Measurements from ENCODE around the gene SPRN.

The SPRN gene

DNA sequence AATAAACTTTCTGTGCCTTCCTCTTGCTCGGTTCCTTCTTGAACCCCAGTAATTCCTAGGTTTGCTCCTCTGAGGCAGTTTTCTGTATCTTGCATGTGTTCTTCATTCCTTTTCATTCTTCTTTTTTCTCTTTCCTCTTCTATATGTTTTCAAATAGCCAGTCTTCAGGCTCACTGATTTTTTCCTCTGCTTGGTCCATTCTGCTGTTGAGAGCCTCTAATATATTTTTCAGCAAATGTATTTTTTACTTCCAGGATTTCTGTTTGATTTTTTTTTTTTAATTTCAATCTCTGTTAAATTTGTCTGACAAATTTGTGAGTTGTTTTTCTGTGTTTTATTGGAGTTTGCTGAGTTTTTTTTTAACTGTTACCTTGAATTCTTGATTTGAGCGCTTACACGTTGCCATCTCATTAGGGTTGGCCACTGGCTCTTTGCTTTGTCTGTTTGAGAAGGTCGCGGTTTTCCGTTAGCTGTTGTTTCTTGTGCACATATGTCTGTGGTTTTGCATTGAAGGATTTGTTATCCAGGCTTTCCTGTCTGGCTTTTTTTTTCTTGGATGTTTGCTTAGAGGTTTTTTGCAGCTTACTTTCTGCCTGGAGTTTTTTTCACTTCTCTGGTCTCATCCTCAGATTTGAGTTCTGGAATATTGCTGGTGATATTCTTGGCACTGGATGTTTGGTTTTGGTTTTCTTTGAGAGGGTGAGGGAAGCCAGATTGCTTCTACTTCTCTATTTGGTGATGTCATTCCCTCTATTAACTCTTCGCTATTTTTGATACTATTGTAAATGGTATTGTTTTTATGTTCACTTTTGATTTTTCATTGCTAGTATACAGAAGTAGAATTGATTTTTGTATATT is 12.7 kb downstream of the SPRN start:
- DNase-seq = no peak

DNA sequence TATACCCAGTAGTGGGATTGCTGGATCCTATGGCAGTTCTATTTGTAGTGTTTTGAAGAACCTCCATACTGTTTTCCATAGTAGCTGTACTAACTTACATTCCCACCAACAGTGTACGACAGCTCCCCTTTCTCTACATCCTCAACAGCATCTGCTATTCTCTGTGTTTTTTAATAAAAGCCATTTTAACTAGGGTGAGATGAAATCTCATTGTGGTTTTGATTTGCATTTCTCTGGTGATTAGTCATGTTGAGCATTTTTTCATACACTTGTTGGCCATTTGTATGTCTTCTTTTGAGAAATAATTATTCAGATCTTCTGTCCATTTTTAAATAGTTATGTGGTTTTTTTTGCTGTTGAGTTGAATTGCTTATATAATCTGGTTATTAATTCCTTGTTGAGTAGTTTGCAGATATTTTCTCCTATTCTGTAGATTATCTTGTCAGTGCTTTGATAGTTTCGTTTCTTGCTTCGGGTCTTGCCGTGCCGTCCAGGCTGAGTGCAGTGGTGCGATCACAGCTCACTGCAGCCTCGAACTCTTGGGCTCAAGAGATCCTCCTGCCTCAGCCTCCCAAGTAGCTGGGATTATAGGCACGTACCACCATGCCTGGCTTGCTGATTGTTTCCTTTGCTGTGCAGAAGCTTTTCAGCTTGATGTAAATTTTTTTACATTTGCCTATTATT is 18.4 kb downstream of the SPRN start:
- DNase-seq = no peak

DNA sequence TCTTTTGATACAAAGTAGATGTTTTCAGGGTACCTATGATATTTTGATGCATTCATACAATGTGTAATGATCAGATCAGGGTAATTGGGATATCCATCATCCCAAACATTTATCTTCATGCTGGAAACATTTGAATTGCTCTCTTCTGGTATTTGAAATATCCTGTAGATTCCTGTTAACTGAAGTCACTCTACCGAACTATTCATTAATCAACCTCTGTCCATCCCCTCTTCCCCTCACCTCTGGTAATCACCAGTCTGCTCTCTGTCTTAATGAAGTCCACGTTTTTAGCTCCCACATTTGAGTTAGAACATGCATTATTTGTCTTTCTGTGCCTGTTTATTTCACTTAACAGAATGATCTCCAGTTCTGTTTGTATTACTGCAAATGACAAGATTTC is 19.2 kb downstream of the SPRN start:
- DNase-seq = no peak

DNA sequence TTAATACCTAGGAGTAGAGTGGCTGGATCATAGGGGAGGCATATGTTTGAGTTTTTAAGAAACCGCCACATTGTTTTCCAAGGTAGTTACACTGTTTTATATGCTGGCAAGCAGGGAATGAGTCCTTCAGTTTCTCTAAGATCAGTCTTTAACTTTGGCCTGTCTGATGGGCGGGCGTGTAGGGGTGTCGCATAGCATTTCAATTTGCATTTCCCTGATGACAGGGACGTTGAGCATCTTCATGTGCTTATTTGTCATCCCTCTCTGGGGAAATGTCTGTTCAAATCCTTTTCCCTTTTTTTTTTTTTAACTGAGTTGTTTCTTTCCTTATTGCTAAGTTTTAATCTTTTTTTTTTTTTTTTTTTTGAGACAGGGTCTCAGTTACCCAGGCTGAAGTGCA is 20.6 kb downstream of the SPRN start:
- no peak for DNase-seq

DNA sequence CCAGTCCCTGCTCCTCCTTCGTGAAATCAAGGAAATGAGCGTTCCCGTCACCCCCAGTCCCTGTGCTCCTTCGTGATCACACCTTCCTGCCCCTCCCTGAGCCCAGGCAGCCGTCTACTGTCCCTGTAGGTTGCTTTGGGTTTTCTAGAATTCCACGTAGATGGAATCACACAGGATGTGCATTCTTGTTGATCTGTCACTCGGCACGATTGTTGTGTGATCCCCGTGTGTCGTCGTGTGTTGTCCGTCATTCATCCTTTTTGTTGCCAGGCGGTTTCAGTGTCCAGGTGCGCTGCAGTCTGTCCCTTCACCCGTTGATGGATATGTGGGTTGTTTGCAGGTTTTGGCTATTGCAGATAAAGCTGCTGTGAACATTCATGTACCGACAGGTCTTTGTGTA is 21.1 kb downstream of the SPRN start:
- DNase-seq = no peak

DNA sequence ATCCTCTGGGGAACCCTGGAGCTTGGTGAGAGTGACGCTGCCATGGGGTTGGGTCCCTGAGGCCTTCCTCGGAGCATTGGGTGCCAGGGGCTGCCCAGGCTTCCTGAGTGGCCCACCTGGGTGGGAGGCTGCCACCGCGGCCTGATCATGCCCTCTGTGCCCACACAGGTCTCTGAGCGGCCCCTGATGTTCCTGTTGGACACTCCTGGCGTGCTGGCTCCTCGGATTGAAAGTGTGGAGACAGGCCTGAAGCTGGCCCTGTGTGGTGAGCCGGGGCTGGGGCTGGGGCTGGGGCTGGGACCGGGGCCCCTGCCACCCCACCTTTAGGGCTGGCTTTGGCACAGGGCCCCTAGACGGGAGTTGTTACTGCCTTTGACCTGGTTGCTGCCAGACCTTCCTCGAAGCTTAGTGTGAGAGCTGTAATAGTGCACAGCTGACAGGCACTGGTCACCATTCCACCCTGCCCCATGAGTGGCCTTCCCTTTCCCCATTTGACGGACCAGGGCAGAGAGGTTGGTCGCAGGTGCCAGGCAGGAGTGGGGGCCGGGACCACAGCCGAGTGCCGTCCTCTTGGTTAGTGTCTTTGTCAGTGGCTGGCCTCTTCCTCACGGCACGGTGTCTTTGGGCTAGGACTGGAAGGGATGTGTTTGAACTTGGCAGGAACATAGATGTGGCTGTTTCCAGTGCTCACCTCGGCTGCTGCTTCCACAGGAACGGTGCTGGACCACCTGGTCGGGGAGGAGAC is 22.3 kb downstream of the SPRN start:
- DNase-seq = no peak

DNA sequence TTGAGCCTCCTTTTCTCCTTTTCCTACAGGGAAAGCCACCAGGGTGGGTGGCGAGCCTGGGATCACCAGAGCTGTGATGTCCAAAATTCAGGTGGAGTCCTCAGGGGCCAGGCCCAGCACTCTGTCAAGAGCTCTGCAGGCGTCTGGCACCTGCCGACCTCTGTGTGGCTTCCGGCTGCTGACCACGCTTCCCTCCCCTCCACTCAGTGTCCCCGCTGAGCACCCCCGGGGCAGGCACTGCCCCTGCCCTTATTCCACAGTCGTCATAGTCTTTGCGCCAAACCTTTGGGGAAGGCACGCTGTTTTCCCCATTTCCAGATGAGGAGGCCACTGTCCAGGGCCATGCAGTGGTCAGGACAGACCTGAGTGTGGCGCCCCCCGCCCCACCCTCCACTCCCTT is 22.9 kb downstream of the SPRN start:
- DNase-seq = no peak

DNA sequence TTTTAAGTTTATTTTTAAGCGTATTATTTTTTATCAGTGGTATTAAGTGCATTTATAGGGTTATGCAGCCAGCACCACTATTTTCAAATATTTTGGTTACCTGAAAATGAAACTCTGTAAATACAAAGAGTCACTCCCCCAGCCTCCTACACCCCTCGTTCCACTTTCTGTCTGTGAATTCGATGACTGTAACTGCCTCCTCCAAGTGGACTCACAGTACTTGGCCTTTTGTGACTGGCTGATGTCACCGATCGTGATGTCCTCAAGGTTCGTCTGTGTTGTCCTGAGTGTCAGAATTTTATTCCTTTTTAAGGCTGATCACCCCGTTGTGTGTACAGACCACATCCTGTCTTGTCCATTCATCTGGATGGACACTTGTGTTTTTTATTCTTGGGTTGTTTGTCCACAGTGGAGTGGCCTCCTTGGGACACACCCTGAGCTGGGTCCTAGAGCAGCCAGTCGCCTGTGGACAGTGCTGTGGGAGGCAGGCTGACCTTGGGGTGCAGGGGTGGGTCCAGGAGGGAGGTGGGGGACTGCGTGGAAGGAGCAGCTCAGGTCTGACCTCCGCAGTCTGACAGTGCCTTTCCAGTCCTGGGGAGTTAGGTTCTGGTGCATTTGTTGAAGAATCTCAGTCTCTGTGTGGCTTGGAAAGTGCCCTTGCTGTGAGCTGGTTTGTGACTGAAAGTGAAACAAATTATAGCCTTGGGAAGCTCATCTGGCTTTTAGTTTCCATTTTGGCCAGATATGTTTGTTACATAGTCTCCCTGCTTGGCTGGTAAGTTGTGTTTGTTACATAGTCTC is 23.6 kb downstream of the SPRN start:
- DNase-seq = no peak

DNA sequence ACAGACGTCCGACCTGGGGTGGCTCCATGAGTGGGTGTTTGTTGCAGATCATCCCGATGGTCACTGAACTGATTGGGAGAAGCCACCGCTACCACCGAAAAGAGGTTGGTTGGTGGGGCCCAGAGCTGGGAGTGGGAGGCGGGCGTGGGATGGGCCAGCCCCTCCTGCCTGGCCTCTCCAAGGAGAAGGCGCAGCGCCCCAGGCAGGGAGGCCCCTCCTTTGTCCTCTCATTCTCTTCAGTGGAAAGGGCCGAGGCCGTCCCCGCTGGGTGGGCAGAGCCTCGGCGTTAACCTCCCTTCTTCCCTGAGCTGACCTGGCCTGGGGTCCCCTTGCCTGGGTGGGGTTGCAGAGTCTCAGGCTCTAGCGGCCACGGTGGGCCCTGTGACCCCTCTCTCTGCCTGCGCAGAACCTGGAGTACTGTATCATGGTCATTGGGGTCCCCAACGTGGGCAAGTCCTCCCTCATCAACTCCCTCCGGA is 25.3 kb downstream of the SPRN start:
- no peak for DNase-seq

DNA sequence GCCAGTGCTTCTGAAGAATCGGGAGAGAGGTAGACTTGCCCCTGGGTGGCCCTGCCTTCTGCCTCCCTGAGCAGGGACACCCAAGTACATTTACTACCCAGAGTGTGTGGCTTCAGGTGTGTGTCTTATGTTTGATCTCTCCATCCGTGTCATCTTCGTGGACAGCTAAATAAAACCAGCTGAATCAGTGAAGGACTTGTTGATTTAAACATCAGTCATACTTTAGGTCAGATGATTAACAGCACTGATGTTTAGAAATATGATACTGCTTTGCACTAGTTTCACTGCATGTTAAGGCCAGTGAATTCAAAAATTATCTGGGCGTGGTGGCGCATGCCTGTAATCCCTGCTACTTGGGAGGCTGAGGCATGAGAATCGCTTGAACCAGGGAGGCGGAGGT is 26.5 kb downstream of the SPRN start:
- no peak for DNase-seq

DNA sequence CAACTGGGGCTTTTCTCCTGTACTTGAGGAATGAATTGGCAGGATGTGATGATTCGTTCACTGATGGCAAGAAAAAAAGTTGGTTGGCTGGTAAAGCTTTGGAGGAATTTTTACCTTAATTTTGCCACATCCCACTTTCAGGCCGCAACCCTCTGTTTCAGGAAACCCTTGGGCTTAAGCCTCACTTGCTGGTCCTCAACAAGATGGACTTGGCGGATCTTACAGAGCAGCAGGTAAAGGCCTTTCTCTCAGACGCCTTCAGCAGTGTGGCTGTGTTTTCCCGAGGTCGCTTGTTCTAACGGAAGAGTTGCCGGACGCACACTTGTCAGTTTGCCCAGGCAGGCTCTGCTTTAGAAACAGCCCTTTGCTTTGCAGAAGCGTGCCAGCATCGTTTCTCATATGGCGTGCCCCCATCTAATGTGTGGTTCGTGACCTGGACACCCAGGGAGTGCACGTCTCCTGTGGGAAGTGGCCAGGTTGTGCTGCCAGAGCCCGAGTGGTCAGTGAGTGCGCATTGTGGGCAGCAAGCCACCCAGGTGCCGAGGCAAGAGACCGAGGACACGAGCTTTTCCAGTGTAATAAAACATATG is 28.3 kb downstream of the SPRN start:
- no peak for DNase-seq

DNA sequence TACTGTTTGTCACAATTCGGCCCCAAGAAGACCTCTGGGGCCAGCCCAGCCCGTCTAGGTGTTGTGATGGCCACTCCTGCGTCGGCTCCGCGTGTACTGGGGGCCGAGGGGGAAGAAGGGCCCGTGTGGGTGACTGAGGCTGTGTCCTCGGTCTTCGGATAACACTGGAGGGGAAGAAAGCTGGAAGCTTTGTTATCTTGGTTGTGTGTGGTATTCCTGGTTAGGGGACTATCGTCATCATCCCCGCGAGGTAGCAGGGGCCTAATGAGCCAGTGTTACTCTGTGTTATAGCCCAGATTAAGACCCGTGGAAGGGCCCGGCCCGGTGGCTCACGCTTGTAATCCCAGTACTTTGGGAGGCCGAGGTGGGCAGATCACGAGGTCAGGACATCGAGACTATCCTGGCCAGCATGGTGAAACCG is 29.6 kb downstream of the SPRN start:
- no peak for DNase-seq

DNA sequence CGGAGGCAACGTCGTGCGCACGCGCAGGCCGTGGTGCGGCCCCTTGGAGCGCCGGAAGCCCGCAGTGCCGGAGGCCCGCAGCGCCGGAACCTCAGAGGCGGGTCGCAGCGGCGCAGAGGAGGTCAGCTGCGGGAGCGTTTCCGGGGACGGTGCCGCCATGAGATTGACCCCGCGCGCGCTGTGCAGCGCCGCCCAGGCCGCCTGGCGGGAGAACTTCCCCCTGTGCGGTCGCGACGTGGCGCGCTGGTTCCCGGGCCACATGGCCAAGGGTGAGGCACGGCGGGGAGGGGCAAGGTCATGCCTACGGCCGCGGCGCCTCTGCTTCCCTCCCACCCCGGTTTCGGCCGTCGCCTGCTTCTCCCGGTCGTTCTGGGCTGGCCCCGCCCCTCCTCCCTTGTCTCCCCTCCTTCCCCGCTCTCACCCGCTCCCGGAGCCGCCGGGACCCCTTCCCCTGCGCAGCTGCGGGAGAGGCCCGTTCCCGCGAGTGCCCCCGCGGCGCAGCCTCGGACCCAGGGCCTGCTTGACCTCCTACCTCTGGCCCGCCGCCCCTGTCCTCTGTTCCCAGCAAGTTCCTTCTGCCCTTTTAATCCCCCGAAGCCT is 30.3 kb downstream of the SPRN start, which contains the start of gene MTG1:
TSS of gene MTG1 (plus strand) at position 94 of the 600 bp plus-strand sequence. CDS start at position 158, 64 bp downstream.
- peak; percentile 51 to 97 (median 90) for DNase-seq

DNA sequence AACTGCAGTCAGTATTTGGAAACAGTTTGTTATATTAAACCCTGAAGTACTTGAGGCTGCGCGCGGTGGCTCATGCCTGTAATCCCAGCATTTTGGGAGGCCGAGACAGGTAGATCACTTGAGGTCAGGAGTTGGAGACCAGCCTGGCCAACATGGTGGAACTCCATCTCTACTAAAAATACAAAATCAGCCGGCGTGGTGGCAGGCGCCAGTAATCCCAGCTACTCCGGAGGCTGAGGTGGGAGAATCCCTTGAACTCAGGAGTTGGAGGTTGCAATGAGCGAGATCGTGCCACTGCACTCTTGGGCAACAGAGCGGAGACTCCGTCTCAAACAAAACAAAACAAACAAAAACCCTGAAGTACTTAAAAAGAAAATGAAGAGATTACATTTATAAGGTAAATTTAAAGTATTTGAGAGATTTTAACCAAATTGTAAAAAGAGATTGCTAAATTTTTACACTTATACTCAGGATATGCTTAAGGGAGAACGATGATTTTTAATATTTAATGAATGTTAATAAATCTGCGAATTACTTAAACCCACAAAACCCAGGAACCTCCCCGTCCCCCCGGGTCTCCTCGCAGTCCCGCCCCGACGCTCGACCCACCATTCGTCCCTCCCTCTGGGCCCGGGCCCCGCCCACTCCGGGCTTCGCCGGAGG is 30.9 kb downstream of the SPRN start:
- DNase-seq = no peak

DNA sequence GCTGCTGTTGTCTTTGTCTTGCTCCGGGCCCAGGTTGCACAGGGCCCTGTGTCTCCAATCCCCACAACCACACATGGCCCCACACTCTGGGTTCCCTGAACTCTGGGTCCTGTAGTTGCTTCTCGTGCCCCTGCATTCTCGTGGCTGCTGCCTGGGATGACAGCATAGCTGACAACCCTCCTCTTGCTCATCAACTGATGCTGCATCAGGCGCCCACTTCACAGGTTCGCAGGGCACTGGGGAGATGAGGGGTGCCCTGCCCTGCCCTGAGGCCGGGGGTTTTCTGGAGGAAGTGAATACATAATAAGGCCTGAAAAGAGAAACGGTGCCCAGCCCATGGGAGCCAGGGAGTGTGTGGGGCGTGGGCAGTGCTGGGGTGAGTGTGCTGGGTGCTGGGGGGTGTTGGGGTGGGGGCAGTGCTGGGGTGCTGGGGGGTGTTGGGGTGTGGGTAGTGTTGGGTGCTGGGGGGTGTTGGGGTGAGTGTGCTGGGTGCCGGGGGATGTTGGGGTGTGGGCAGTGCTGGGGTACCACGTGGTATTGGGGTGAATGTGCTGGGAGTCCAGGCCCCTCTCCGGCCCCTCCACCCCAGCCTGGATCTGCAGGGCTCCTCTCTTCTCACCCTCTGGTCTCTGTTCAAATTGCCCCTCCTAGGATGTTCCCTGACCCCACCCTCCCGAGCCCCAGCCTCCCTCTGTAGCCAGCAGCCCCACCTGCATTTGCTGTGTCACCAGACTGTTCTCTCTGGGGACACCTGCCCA is 32.5 kb downstream of the SPRN start:
- no peak for DNase-seq

DNA sequence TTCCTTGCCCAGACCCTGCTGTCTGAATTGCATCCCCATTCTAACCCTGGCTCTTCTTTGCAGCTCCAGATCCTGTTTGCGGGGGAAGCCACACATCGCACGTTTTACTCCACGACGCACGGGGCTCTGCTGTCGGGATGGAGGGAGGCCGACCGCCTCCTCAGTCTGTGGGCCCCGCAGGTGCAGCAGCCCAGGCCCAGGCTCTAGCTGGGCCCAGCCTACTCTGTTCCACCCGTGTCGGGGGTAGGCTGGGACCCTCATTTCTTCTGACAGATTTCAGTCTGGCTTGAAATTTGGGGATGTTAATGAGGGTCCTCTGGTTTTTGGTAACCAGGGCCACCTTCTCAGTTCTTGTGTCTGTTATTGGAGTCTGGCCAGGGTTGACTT is 33.2 kb downstream of the SPRN start:
- no peak for DNase-seq

DNA sequence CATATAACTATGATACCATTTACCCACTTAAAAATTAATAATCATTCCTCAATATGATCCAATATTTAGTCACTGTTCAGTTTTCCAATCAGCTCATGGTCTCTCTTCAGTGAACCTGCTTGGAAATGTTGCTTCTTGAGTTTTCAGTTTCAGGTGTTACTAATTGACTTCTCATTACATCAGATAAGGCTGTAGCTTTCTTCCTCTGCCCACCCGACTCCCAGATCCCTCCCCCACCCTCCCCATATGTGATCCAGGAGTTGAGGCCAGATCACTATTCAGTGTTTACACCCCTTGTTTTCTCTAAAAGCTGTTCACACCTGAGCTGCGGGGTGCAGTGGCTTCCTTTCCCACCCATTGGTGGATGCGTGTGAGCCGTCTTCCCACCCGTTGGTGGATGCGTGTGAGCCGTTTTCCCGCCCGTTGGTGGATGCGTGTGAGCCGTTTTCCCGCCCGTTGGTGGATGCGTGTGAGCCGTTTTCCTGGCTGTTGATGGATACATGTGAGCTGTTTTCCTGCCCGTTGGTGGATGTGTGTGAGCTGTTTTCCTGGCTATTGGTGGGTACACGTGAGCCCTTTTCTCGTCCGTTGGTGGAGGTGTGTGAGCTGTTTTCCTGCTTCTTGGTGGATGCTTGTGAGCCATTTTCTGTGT is 33.7 kb downstream of the SPRN start:
- no peak for DNase-seq
